ENCODE data around the gene ZNF48. TPM values are rescaled to one million over a fixed set of nuclear protein-coding genes. Genes with fewer than 3 reads are reported as not detected.

The ZNF48 gene
- total and polyA plus RNA-seq, 11 donors: 3.1 to 11.0 (median 5.9) TPM

DNA sequence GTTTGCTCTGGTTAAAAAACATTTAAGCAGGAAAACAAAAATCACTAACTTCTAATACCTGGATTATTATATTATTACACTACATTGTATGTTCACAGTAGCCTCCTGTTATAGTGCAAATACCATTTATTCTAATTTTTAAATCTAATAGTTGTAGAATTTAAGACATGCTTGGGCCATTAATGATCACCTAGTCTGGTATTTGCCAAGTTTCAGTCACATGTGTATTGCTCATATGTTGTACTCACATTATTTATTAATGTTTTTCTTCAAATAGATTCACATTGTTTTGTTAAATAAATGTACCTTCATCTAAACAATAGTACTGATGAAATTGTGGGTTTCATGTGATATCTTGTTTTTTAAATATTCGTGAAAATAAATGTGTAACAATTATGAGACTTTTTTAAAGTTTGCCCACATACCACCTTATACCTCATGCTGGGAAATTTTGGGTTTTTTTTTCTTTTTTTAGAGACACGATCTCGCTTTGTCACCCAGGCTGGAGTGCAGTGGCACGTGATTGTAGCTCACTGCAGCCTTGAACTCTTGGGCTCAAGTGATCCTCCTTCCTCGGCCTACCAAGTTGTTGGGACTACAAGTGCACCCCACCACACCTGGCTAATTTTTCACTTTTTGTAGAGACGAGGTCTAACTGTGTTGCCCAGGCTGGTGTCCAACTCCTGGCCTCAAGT, 18.0 kb downstream of the ZNF48 start:
- Histone ChIP-seq H3K27me3 (no peaks in the 10 kb centered on the region), H3K36me3 (peaks cover 0 to 35% (median 20%) of the 10 kb centered on the region in 9 donors), H3K4me3 (no peak overlapping the region), H3K27ac (peak overlapping the region in 4 of 12 donors; percentile 38 to 67 (median 46)), H3K9me3 (no peaks in the 10 kb centered on the region), H3K4me1 (peaks cover 3 to 39% (median 19%) of the 10 kb centered on the region in 12 donors)
- DNase-seq: no peak
- WGBS, 4 donors: 86 to 93% (median 89%) methylated on average over 6 of the region's 6 CpGs
- no peak for TF ChIP-seq POLR2A (IDR thresholded peaks at IDR 0.05)
- TF ChIP-seq, protein P1, sequence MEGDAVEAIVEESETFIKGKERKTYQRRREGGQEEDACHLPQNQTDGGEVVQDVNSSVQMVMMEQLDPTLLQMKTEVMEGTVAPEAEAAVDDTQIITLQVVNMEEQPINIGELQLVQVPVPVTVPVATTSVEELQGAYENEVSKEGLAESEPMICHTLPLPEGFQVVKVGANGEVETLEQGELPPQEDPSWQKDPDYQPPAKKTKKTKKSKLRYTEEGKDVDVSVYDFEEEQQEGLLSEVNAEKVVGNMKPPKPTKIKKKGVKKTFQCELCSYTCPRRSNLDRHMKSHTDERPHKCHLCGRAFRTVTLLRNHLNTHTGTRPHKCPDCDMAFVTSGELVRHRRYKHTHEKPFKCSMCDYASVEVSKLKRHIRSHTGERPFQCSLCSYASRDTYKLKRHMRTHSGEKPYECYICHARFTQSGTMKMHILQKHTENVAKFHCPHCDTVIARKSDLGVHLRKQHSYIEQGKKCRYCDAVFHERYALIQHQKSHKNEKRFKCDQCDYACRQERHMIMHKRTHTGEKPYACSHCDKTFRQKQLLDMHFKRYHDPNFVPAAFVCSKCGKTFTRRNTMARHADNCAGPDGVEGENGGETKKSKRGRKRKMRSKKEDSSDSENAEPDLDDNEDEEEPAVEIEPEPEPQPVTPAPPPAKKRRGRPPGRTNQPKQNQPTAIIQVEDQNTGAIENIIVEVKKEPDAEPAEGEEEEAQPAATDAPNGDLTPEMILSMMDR (IDR thresholded peaks at IDR 0.05): no peak
- intact Hi-C loops (cut with DNase I): loop anchor here in 4 of 10 donors (10.0 kb wide), 4 partner anchors 58 to 348 kb away; partner anchors contain the start of genes ALDOA (in 2 of the 4), MAPK3 (in 2 of the 4), TBX6 (in 2 of the 4) and YPEL3 (in 2 of the 4)
- ATAC-seq: no peak

DNA sequence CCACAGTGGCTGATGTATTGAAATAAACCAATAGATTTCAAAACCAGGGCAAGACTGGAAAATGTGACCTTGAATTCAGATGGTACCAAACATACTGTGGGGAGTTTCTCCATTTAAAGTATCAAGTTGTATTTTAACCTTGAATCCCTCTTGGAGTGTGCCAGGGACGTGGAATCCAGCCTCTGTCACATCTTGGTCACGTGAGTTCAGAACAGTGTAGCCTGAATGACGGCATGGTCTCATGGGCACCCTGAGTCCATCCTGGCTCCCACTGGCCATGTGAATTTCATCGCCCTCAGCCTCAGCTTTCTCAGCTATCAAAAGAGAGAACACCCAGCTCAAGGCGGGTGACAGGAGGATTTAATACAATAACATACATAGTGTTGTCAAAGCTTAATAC, 18.9 kb downstream of the ZNF48 start:
- no peak overlapping the region for H3K4me3 ChIP-seq
- DNase-seq: no peak
- peaks cover 2 to 34% (median 14%) of the 10 kb centered on the region in 12 donors for H3K4me1 ChIP-seq
- ATAC-seq: peak in 2 of 4 donors; percentile 15 to 25
- no peaks in the 10 kb centered on the region for H3K9me3 ChIP-seq
- intact Hi-C loops (cut with DNase I): loop anchor here in 4 of 10 donors (10.0 kb wide), 4 partner anchors 59 to 349 kb away; partner anchors contain the start of genes ALDOA (in 2 of the 4), MAPK3 (in 2 of the 4), TBX6 (in 2 of the 4) and YPEL3 (in 2 of the 4)
- H3K36me3 ChIP-seq: peaks cover 0 to 35% (median 20%) of the 10 kb centered on the region in 9 donors
- H3K27me3 ChIP-seq: no peaks in the 10 kb centered on the region
- TF ChIP-seq, protein P1 (IDR thresholded peaks at IDR 0.05): no peak
- TF ChIP-seq POLR2A (IDR thresholded peaks at IDR 0.05): no peak
- 60 to 74% (median 63%) methylated on average over 5 of the region's 5 CpGs for WGBS, 4 donors
- peak overlapping the region in 7 of 12 donors; percentile 3 to 67 (median 38) for H3K27ac ChIP-seq

DNA sequence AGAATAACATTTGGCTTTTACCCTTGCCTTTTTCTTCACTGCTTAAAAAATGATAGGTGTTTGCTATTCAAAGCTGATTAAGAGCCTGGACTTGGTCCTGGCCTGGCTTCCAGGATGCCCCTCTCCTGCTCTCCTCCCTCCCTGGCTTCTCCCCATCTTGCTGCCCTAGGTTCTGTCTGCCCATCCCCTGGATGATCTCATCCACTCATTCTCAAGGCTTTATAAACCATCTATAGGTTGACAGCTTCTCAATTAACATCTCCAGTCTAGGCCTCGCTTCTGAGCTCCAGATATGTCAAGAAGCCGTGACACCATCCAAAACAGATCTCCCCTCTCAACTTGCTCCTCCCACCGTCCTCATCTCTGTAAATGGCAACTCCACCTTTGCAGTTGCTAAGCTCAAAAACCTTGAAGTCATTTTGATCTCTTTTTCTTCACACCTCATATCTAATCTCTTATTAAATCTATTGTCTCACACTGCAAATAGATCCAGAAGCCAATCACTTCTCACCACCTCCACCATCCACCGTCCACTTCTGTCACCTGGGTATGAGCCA, 20.9 kb downstream of the ZNF48 start:
- intact Hi-C loops (cut with DNase I): loop anchor here in 4 of 10 donors (10.0 kb wide), 4 partner anchors 61 to 351 kb away; partner anchors contain the start of genes ALDOA (in 2 of the 4), MAPK3 (in 2 of the 4), TBX6 (in 2 of the 4) and YPEL3 (in 2 of the 4)
- H3K27ac ChIP-seq: no peak overlapping the region
- WGBS, 4 donors: 85 to 90% (median 87%) methylated on average over 4 of the region's 4 CpGs

More for the DNA sequence above, 20.9 kb downstream of the ZNF48 start:
- H3K36me3 ChIP-seq: peaks cover 0 to 43% (median 20%) of the 10 kb centered on the region in 9 donors
- no peak for DNase-seq
- ATAC-seq: no peak
- no peak for TF ChIP-seq POLR2A (IDR thresholded peaks at IDR 0.05)
- TF ChIP-seq, protein P1 (IDR thresholded peaks at IDR 0.05): no peak
- no peaks in the 10 kb centered on the region for H3K9me3 ChIP-seq
- peaks cover 0 to 27% (median 10%) of the 10 kb centered on the region in 12 donors for H3K4me1 ChIP-seq
- no peaks in the 10 kb centered on the region for H3K27me3 ChIP-seq
- no peak overlapping the region for H3K4me3 ChIP-seq

Data from heart left ventricle (tissue), 16 donors.